Karpas-422 (cell line): ENCODE measurements around the gene KAZALD1. TPM values are rescaled to one million over a fixed set of nuclear protein-coding genes. Genes with fewer than 3 reads are reported as not detected.

Source experiments
- DNase-seq: peaks from one replicate; pipeline ENCODE4 v3.0.0-alpha.2; 2015
- H2AFZ ChIP-seq: fragments of 200-600 bp; sonication (generic); 2 replicates; pipeline ENCODE4 v1.6.1; 2014; ENCODE audit warnings: antibody characterized with exemption, low read length, mixed read lengths
- H3K27ac ChIP-seq: fragments of 200-600 bp; sonication (generic); 2 replicates; pipeline ENCODE4 v1.5.1; 2014; ENCODE audit warnings: mild to moderate bottlenecking, low read length, moderate library complexity
- H3K27me3 ChIP-seq: fragments of 200-600 bp; sonication (generic); 2 replicates; pipeline ENCODE4 v1.6.1; 2014; ENCODE audit warnings: low read length, mixed read lengths
- H3K36me3 ChIP-seq: fragments of 200-600 bp; sonication (generic); 2 replicates; pipeline ENCODE4 v1.6.1; 2014; ENCODE audit warnings: low read length, mixed read lengths; ENCODE audit not compliant: insufficient read depth
- H3K4me1 ChIP-seq: fragments of 200-600 bp; sonication (generic); 2 replicates; pipeline ENCODE4 v1.6.1; 2014; ENCODE audit warnings: mild to moderate bottlenecking, low read length, mixed read lengths
- H3K4me2 ChIP-seq: fragments of 200-600 bp; sonication (generic); 2 replicates; pipeline ENCODE4 v1.6.1; 2014; ENCODE audit warnings: low read length, low read depth, mild to moderate bottlenecking; ENCODE audit not compliant: poor library complexity, severe bottlenecking
- H3K4me3 ChIP-seq: fragments of 200-600 bp; sonication (generic); 2 replicates; pipeline ENCODE4 v1.5.1; 2014; ENCODE audit warnings: mild to moderate bottlenecking, antibody characterized with exemption, low read length, mixed read lengths
- H3K79me2 ChIP-seq: fragments of 200-600 bp; sonication (generic); 2 replicates; pipeline ENCODE4 v1.6.1; 2014; ENCODE audit warnings: mild to moderate bottlenecking, low read length, mixed read lengths
- H3K9ac ChIP-seq: fragments of 200-600 bp; sonication (generic); 2 replicates; pipeline ENCODE4 v1.6.0; 2014; ENCODE audit warnings: low read length
- H3K9me2 ChIP-seq: fragments of 200-600 bp; sonication (generic), shearing (Covaris generic); replicated peaks from 2 replicates; pipeline ENCODE4 v1.6.0; 2014; ENCODE audit warnings: mild to moderate bottlenecking, low read length, moderate library complexity; ENCODE audit not compliant: insufficient read depth
- H3K9me3 ChIP-seq: fragments of 300-700, 200-600 bp; sonication (generic); 2 replicates; pipeline ENCODE4 v1.6.1; 2014; ENCODE audit warnings: low read length, mixed read lengths
- H4K20me1 ChIP-seq: fragments of 200-600 bp; sonication (generic); 2 replicates; pipeline ENCODE4 v1.6.1; 2014; ENCODE audit warnings: mild to moderate bottlenecking, antibody characterized with exemption, low read length, low read depth; ENCODE audit not compliant: insufficient read depth
- total RNA-seq: library from RNA; depleted of rRNA; stranded (reverse); fragments of >200 nt; shearing (Covaris generic); gene quantifications from 2 replicates; pipeline ENCODE4 v1.2.3, GENCODE V29; 2014; ENCODE audit warnings: low replicate concordance

The KAZALD1 gene
- total RNA-seq, 1 experiment from 2014 or later, result 21.5 TPM

DNA sequence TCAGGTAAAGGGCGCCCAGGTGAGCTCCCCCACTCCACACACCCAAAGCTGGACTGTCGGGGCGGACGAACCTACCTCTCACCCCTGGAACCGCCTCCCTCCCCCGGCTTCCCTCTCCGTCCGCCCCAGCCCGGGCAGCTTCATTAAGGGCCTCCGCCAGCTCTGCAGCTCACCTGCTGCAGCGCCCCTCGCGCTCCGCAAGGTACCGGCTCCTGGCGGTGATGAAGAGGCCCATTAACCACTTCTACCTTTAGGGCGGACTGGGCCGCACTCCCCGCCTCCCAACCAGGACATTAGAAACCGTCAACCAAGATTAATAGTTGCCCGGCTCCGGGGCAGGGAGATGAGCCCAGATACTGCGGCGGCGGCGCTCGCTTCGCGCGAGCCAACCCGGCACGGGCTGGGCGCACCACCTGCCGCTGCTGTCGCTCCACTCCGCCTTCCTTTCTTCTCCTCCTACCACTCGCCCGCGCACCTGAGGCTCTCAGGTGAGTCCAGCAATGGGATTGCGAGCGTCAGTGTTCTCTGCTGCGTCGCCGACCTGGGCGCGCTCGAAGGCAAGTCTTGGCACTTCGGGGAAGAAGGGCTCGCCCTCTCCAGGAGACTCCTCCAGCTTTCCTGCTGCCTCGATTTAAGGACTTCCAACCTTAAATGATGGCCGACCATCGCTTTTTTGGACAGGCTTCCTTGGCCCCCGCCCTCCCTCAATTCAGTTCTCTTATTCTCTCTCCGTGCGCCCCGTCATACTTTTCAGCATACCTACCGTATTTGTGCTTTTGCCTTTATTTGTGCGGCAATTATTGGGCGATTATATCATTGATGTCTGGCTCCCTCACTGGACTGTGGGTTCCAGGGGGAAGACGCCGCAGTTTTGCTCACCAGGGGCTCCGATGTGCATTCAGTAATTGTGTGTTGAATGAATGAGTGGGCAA, 13.6 kb upstream of the KAZALD1 start:
- Histone ChIP-seq H3K79me2 (no peaks in the 10 kb centered on the region), H4K20me1 (no peaks in the 10 kb centered on the region), H3K4me2 (no peak overlapping the region), H3K36me3 (no peaks in the 10 kb centered on the region), H3K27me3 (no peaks in the 10 kb centered on the region), H3K4me3 (no peak overlapping the region), H3K4me1 (peaks cover 20% of the 10 kb centered on the region), H3K27ac (no peak overlapping the region), H3K9me3 (no peaks in the 10 kb centered on the region), H3K9me2 (no peaks in the 10 kb centered on the region), H2AFZ (no peak overlapping the region), H3K9ac (no peak overlapping the region)
- DNase-seq, result no peak

GRCh38 chr10:101050208-101051069, 11.3 kb upstream of the KAZALD1 start:
- H3K27me3 ChIP-seq, result no peaks in the 10 kb centered on the region
- peak overlapping the region; percentile 78 for H3K4me2 ChIP-seq
- H3K9me2 ChIP-seq, result no peaks in the 10 kb centered on the region
- peak overlapping the region; percentile 68 for H3K9ac ChIP-seq
- H3K4me3 ChIP-seq, result peak overlapping the region; percentile 69
- H3K79me2 ChIP-seq, result no peaks in the 10 kb centered on the region
- peak; percentile 93 for DNase-seq
- no peaks in the 10 kb centered on the region for H4K20me1 ChIP-seq
- H2AFZ ChIP-seq, result peak overlapping the region; percentile 96
- H3K9me3 ChIP-seq, result no peaks in the 10 kb centered on the region
- no peaks in the 10 kb centered on the region for H3K36me3 ChIP-seq
- no peak overlapping the region for H3K27ac ChIP-seq
- H3K4me1 ChIP-seq, result peaks cover 14% of the 10 kb centered on the region

DNA sequence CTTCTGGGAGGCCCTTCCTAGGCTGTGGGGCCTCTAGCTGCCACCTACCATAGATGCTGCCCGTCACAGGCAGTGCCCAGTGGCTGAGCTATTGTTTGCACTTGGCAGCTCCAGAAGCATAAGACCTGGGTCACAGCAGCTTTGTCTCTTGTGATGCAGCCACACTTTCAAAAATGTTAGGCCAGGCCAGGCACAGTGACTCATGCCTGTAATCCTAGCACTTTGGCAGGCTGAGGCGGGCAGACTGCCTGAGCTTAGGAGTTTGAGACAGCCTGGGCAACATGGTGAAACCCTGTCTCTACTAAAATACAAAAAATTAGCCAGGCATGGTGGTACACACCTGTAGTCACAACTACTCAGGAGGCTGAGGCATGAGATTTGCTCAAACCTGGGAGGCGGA, 9.5 kb upstream of the KAZALD1 start:
- no peak overlapping the region for H2AFZ ChIP-seq
- no peaks in the 10 kb centered on the region for H3K27me3 ChIP-seq

DNA sequence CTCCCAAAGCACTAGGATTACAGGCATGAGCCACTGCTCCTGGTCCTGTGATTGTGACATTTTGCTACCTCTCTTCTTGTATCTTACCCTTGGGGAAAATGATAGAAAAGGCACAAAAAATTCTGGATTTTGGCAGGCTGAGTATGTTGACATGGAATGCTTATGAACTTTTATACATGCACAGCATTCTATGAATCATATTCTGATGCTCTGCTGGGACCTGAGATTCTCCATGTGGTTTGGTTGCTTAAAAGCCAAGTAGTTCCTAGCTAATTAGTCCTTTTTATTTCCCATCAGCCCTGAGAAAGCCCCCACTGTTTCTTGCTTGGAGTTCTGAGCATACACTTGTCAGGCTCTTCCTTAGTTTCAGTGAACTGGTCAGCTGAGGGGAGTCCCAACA, 8.3 kb upstream of the KAZALD1 start:
- no peak overlapping the region for H3K4me3 ChIP-seq
- no peaks in the 10 kb centered on the region for H3K9me3 ChIP-seq
- H3K36me3 ChIP-seq, result no peaks in the 10 kb centered on the region
- no peaks in the 10 kb centered on the region for H4K20me1 ChIP-seq
- no peaks in the 10 kb centered on the region for H3K9me2 ChIP-seq
- H3K79me2 ChIP-seq, result peaks cover 16% of the 10 kb centered on the region
- no peak overlapping the region for H2AFZ ChIP-seq
- no peaks in the 10 kb centered on the region for H3K27me3 ChIP-seq
- no peak for DNase-seq
- H3K9ac ChIP-seq, result no peak overlapping the region
- H3K27ac ChIP-seq, result no peak overlapping the region
- H3K4me2 ChIP-seq, result no peak overlapping the region
- peaks cover 22% of the 10 kb centered on the region for H3K4me1 ChIP-seq

More for the DNA sequence above, 9.5 kb upstream of the KAZALD1 start:
- no peaks in the 10 kb centered on the region for H4K20me1 ChIP-seq
- H3K4me3 ChIP-seq, result no peak overlapping the region
- no peak overlapping the region for H3K4me2 ChIP-seq
- H3K36me3 ChIP-seq, result no peaks in the 10 kb centered on the region
- no peak overlapping the region for H3K27ac ChIP-seq
- no peaks in the 10 kb centered on the region for H3K9me2 ChIP-seq
- no peak for DNase-seq
- peaks cover 6% of the 10 kb centered on the region for H3K79me2 ChIP-seq
- peaks cover 17% of the 10 kb centered on the region for H3K4me1 ChIP-seq
- H3K9ac ChIP-seq, result no peak overlapping the region
- no peaks in the 10 kb centered on the region for H3K9me3 ChIP-seq

DNA sequence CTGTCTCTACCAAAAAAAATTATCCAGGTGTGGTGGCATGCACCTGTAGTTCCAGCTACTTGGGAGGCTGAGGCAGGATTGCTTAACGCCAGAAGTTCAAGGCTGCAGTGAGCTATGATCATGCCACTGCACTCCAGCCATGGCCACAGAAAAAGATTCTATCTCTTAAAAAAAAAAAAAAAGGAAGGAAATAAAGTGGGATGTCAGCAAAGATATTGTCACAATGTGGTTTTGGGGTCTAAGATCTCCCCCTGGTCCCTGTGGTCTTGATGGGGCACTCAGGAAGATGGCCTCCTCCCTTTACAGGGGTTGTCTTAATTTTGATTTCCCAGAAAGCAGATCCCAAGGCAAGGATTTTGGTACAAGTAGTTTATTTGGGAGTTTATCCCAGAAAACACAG, 7.4 kb upstream of the KAZALD1 start:
- Histone ChIP-seq H3K4me1 (peaks cover 29% of the 10 kb centered on the region), H3K36me3 (no peaks in the 10 kb centered on the region), H3K9me2 (no peaks in the 10 kb centered on the region), H4K20me1 (no peaks in the 10 kb centered on the region), H3K27me3 (no peaks in the 10 kb centered on the region), H2AFZ (no peak overlapping the region), H3K9ac (no peak overlapping the region), H3K4me3 (no peak overlapping the region), H3K79me2 (peaks cover 22% of the 10 kb centered on the region), H3K27ac (no peak overlapping the region), H3K4me2 (no peak overlapping the region), H3K9me3 (no peaks in the 10 kb centered on the region)
- DNase-seq, result no peak

- no peak for DNase-seq
- Histone ChIP-seq H3K27ac (no peak overlapping the region), H3K9me2 (no peaks in the 10 kb centered on the region), H3K4me2 (no peak overlapping the region), H3K4me3 (no peak overlapping the region), H4K20me1 (no peaks in the 10 kb centered on the region), H2AFZ (no peak overlapping the region), H3K9ac (no peak overlapping the region), H3K36me3 (no peaks in the 10 kb centered on the region), H3K27me3 (no peaks in the 10 kb centered on the region), H3K4me1 (peaks cover 33% of the 10 kb centered on the region), H3K79me2 (peaks cover 28% of the 10 kb centered on the region), H3K9me3 (no peaks in the 10 kb centered on the region)
These were observed 6.9 kb upstream of the KAZALD1 start for GRCh38 chr10:101054876-101055275.

DNA sequence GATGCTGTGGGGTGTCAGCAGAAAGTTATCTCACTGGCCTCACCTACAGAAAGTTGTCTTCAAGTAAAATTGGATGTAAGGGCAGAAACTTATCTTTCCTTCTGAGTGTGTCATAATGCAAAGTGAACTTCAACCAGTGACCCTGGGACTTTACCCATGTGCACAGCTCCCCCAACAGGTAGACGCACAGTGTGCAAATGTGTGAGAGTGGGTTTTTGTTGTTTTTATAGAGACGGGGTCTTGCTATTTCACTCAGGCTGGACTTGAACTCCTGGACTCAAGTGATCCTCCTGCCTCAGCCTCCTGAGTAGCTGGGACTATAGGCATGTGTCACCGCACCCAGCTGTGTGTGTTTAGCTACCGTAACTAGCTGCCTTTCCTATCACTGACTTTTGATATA, 6.4 kb upstream of the KAZALD1 start:
- DNase-seq, result peak; percentile 61
- no peak overlapping the region for H3K4me3 ChIP-seq
- no peaks in the 10 kb centered on the region for H4K20me1 ChIP-seq
- H2AFZ ChIP-seq, result no peak overlapping the region
- H3K27me3 ChIP-seq, result no peaks in the 10 kb centered on the region
- H3K79me2 ChIP-seq, result peaks cover 33% of the 10 kb centered on the region
- no peak overlapping the region for H3K9ac ChIP-seq
- H3K27ac ChIP-seq, result no peak overlapping the region
- H3K4me1 ChIP-seq, result peaks cover 28% of the 10 kb centered on the region
- no peaks in the 10 kb centered on the region for H3K36me3 ChIP-seq
- no peak overlapping the region for H3K4me2 ChIP-seq
- H3K9me2 ChIP-seq, result no peaks in the 10 kb centered on the region
- no peaks in the 10 kb centered on the region for H3K9me3 ChIP-seq
